ENCODE measurements around the gene SAA4.

- no peak for TF ChIP-seq EZH2 (IDR thresholded peaks at IDR 0.05; ENCODE audit: low read depth, unreplicated experiment)
- no peak for TF ChIP-seq CTCF (conservative IDR thresholded peaks at IDR 0.05; ENCODE audit: low read depth in 2 of 2)
- no peak for TF ChIP-seq CREB1 (CRISPR knock-in tag; IDR thresholded peaks at IDR 0.05; ENCODE audit: low read depth)
- TF ChIP-seq EZH2phosphoT487 (IDR thresholded peaks at IDR 0.05; ENCODE audit: unreplicated experiment): no peak
These were observed 27.5 kb downstream of the SAA4 start for GRCh38 chr11:18209058-18209457.

Measured in GM23338 (cell line).